ENCODE results near the gene RFX7. TPM values are rescaled to one million over a fixed set of nuclear protein-coding genes. Genes with fewer than 3 reads are reported as not detected.
"Not testable (repeated sequence)": the region's sequence is repeated elsewhere in the genome, so short reads cannot be mapped to it uniquely, and the experiment has no call there.

RFX7 gene
- total RNA-seq, 1 experiment from 2014 or later: 29.8 TPM

DNA sequence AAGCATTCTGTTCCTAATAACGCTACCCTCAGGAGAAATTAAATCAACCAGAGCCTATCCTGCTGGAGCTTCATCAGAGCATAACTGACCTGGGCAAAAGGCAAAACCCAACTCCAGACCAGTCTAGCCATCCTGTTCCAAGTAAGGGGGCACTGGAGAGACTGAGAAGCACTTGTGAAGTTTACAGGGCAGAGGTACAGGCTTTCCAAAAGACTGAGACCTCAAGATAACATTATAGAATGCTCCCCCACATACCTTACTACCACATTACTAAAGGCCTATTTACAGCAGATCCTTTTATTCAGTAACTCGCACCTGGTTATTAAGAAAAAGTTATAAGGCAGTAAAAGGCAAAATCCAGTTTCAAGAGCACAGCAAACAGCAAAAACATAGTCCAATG is 35.5 kb downstream of the RFX7 start:
- Mint-ChIP-seq H3K4me3 (ENCODE audit: unreplicated experiment) (no peak overlapping the region), H3K36me3 (ENCODE audit: insufficient read depth, unreplicated experiment) (peaks cover 7% of the 10 kb centered on the region), H3K27ac (ENCODE audit: low read depth, unreplicated experiment) (peak overlapping the region; percentile 71), H3K9me3 (ENCODE audit: unreplicated experiment) (no peaks in the 10 kb centered on the region), H3K4me1 (ENCODE audit: insufficient read depth, unreplicated experiment) (peaks cover 28% of the 10 kb centered on the region), H3K27me3 (ENCODE audit: insufficient read depth, unreplicated experiment) (no peaks in the 10 kb centered on the region)
- CTCF ChIA-PET: interaction anchor here (0.6 to 0.7 kb wide), 3 partner anchors 37 to 182 kb away, joined by 3 to 4 read pairs (median 3); no protein-coding TSS in a partner anchor
- intact Hi-C loops (cut with micrococcal nuclease): no loop called here
- no TSS peak for BruUV-seq (replicated peaks)
- TF ChIP-seq, protein P1, sequence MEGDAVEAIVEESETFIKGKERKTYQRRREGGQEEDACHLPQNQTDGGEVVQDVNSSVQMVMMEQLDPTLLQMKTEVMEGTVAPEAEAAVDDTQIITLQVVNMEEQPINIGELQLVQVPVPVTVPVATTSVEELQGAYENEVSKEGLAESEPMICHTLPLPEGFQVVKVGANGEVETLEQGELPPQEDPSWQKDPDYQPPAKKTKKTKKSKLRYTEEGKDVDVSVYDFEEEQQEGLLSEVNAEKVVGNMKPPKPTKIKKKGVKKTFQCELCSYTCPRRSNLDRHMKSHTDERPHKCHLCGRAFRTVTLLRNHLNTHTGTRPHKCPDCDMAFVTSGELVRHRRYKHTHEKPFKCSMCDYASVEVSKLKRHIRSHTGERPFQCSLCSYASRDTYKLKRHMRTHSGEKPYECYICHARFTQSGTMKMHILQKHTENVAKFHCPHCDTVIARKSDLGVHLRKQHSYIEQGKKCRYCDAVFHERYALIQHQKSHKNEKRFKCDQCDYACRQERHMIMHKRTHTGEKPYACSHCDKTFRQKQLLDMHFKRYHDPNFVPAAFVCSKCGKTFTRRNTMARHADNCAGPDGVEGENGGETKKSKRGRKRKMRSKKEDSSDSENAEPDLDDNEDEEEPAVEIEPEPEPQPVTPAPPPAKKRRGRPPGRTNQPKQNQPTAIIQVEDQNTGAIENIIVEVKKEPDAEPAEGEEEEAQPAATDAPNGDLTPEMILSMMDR (IDR thresholded peaks at IDR 0.05; ENCODE audit: unreplicated experiment): no peak
- no peak for DNase-seq (ENCODE audit: unreplicated experiment)
- POLR2A ChIA-PET: no interaction called here

DNA sequence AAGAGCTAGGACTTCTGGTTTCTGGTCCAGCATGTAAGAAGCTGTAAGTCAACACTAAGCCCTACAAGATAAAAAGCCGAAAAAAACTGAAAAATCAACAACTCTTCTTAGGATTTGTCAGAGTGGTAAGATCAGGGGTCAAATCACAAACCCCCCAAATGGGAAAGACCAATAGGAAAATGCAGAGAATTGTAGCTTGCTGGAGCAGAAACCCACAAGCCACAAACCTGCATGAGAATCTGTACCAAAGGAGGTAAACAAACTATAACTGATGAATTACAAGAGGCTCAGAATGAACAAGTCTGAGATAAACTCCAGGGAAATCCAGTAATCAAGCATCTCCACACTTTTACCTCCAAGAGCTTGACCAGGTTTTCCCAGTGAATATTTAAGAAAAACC is 36.0 kb downstream of the RFX7 start:
- intact Hi-C loops (cut with micrococcal nuclease): no loop called here
- H3K9me3 Mint-ChIP-seq (ENCODE audit: unreplicated experiment): no peaks in the 10 kb centered on the region
- no TSS peak for BruUV-seq (replicated peaks)
- peaks cover 7% of the 10 kb centered on the region for H3K36me3 Mint-ChIP-seq (ENCODE audit: insufficient read depth, unreplicated experiment)
- H3K27ac Mint-ChIP-seq (ENCODE audit: low read depth, unreplicated experiment): peak overlapping the region; percentile 71
- CTCF ChIA-PET: interaction anchor here (0.6 to 1.1 kb wide), 2 partner anchors 41 to 486 kb away, joined by 3 read pairs; no protein-coding TSS in a partner anchor
- H3K27me3 Mint-ChIP-seq (ENCODE audit: insufficient read depth, unreplicated experiment): no peaks in the 10 kb centered on the region
- POLR2A ChIA-PET: interaction anchor here (0.7 kb wide), 1 partner anchor 15 kb away, joined by 3 read pairs; no protein-coding TSS in a partner anchor
- no peak for DNase-seq (ENCODE audit: unreplicated experiment)
- TF ChIP-seq, protein P1 (IDR thresholded peaks at IDR 0.05; ENCODE audit: unreplicated experiment): no peak
- no peak overlapping the region for H3K4me3 Mint-ChIP-seq (ENCODE audit: unreplicated experiment)
- H3K4me1 Mint-ChIP-seq (ENCODE audit: insufficient read depth, unreplicated experiment): peaks cover 33% of the 10 kb centered on the region

DNA sequence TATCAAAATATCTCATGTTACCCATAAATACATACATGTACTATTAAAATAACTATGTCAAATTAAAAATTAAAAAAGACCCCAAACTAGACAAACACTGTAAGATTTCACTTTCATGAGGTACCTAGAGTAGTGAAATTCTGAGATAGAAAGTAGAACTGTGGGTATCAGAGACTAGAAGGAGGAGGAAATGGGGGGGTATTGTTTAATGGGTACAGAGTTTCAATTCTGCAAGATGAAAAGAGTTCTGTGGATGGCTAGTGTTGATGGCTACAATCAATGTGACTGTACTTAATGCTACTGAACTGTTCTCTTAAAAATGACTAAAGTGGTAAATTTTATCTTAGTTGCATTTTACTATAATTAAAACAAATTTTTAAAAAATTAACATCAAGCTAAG is 36.6 kb downstream of the RFX7 start:
- BruUV-seq (replicated peaks): no TSS peak
- Mint-ChIP-seq H3K4me3 (ENCODE audit: unreplicated experiment) (no peak overlapping the region), H3K36me3 (ENCODE audit: insufficient read depth, unreplicated experiment) (peaks cover 7% of the 10 kb centered on the region), H3K27me3 (ENCODE audit: insufficient read depth, unreplicated experiment) (no peaks in the 10 kb centered on the region), H3K4me1 (ENCODE audit: insufficient read depth, unreplicated experiment) (peaks cover 35% of the 10 kb centered on the region), H3K27ac (ENCODE audit: low read depth, unreplicated experiment) (no peak overlapping the region), H3K9me3 (ENCODE audit: unreplicated experiment) (no peaks in the 10 kb centered on the region)
- intact Hi-C loops (cut with micrococcal nuclease): no loop called here
- DNase-seq (ENCODE audit: unreplicated experiment): no peak
- ChIA-PET CTCF (interaction anchor here (0.6 to 1.1 kb wide), 2 partner anchors 42 to 486 kb away, joined by 3 read pairs; no protein-coding TSS in a partner anchor), POLR2A (interaction anchor here (0.5 to 0.7 kb wide), 2 partner anchors 16 to 308 kb away, joined by 3 read pairs; no protein-coding TSS in a partner anchor)
- TF ChIP-seq, protein P1 (IDR thresholded peaks at IDR 0.05; ENCODE audit: unreplicated experiment): no peak

DNA sequence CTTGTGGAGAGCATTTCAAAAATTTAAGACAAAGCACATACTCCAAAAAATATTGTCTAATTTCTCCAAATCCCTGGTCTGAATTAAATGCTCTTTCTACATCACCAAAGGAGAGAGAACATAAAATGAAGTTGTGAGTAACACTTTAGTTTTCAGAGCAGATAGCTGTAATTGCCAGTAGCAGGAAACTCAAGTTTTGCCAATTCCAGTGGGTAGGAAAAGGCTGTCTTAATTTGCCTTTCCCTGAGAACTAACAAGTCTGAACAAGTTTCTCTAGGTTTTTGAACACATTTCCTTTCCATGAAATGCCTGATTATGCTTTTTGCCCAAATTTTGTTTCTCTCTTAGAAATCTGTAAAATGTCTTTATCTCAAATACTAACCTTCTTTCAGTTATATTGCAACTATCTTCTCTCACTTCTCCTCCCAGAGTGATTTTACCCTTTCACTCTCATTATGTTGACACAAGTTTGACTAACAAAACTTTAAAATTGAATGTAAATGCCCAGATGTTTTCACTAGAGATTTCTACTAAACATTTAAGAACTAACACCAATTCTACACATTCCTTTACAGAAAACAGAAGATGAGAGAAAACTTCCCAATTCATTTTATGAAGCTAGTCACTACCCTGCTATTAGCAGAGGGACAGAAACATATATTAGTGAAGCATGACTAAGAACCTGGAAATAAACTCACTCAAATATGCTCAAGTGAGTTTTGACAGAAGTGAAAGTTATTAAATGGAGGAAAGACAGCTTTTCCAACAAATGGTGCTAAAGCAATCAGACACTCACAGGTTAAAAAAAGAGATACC is 38.4 kb downstream of the RFX7 start:
- TF ChIP-seq, protein P1 (IDR thresholded peaks at IDR 0.05; ENCODE audit: unreplicated experiment): no peak
- TSS peak; percentile 21 for BruUV-seq (replicated peaks)
- H3K36me3 Mint-ChIP-seq (ENCODE audit: insufficient read depth, unreplicated experiment): no peaks in the 10 kb centered on the region
- DNase-seq (ENCODE audit: unreplicated experiment): peak; percentile 47
- H3K4me1 Mint-ChIP-seq (ENCODE audit: insufficient read depth, unreplicated experiment): peaks cover 35% of the 10 kb centered on the region
- peak overlapping the region; percentile 34 for H3K4me3 Mint-ChIP-seq (ENCODE audit: unreplicated experiment)
- POLR2A ChIA-PET: interaction anchor here (0.8 to 1.7 kb wide), 5 partner anchors 11 to 39 kb away, joined by 3 to 5 read pairs (median 4); partner anchors contain the start of gene RFX7
- intact Hi-C loops (cut with micrococcal nuclease): no loop called here
- no peaks in the 10 kb centered on the region for H3K9me3 Mint-ChIP-seq (ENCODE audit: unreplicated experiment)
- peak overlapping the region; percentile 90 for H3K27ac Mint-ChIP-seq (ENCODE audit: low read depth, unreplicated experiment)
- H3K27me3 Mint-ChIP-seq (ENCODE audit: insufficient read depth, unreplicated experiment): no peaks in the 10 kb centered on the region
- CTCF ChIA-PET: interaction anchor here (0.7 to 1.2 kb wide), 3 partner anchors 16 to 460 kb away, joined by 3 to 4 read pairs (median 3); no protein-coding TSS in a partner anchor

DNA sequence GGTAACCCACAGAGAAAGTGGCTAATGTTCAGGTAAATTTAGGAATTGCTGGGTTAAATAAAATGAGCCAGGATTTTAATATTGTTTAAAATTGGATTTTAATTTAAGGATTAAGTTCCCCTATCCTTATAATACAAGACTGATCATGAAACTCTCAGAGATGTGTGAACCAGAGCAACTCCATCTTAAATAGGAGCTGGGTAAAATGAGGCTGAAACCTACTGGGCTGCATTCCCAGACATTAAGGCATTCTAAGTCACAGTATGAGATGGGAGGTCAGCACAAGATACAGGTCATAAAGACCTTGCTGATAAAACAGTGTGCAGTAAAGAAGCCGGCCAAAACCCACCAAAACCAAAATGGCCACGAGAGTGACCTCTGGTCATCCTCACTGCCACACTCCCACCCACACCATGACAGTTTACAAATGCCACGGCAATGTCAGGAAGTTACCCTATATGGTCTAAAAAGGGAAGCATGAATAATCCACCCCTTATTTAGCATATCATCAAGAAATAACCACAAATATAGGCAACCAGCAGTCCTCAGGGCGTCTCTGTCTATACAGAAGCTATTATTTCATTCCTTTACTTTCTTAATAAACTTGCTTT is 40.3 kb downstream of the RFX7 start:
- H3K9me3 Mint-ChIP-seq (ENCODE audit: unreplicated experiment); H3K4me3 Mint-ChIP-seq (ENCODE audit: unreplicated experiment); H3K27me3 Mint-ChIP-seq (ENCODE audit: insufficient read depth, unreplicated experiment); intact Hi-C loops (cut with micrococcal nuclease); BruUV-seq (replicated peaks); H3K27ac Mint-ChIP-seq (ENCODE audit: low read depth, unreplicated experiment); H3K36me3 Mint-ChIP-seq (ENCODE audit: insufficient read depth, unreplicated experiment); POLR2A ChIA-PET; DNase-seq (ENCODE audit: unreplicated experiment): not testable (repeated sequence)
- CTCF ChIA-PET: interaction anchor here (0.6 to 1.8 kb wide), 2 partner anchors 22 to 42 kb away, joined by 3 to 4 read pairs; no protein-coding TSS in a partner anchor
- H3K4me1 Mint-ChIP-seq (ENCODE audit: insufficient read depth, unreplicated experiment): peaks cover 26% of the 10 kb centered on the region

Measured in MCF 10A (cell line).